Calu3 (cell line): ENCODE measurements around the gene DAPK2. TPM values are rescaled to one million over a fixed set of nuclear protein-coding genes. Genes with fewer than 3 reads are reported as not detected.

Source experiments
- BruUV-seq: library from RNA; stranded (reverse); fragments of 400-500 nt; replicated peaks from 2 replicates; lab custom pipeline; 2021; lab: Mats Ljungman, UMichigan
- CTCF ChIA-PET: fragments of 300-600 bp; sonication (Branson Sonifier 250); formaldehyde crosslinking; loops from one replicate; lab custom pipeline; 2022; ENCODE audit warnings: antibody characterized with exemption; lab: Charles Lee
- DNase-seq: peaks from one replicate; pipeline ENCODE4 v3.0.0; 2022
- H3K27ac Mint-ChIP-seq: one replicate; pipeline ENCODE4 v1.8.0; 2022; ENCODE audit warnings: mixed read lengths; ENCODE audit not compliant: unreplicated experiment
- H3K27me3 Mint-ChIP-seq: one replicate; pipeline ENCODE4 v1.8.0; 2022; ENCODE audit warnings: mixed read lengths; ENCODE audit not compliant: unreplicated experiment
- H3K36me3 Mint-ChIP-seq: one replicate; pipeline ENCODE4 v1.8.0; 2022; ENCODE audit warnings: mild to moderate bottlenecking, moderate library complexity, mixed read lengths; ENCODE audit not compliant: insufficient read depth, unreplicated experiment
- H3K4me1 Mint-ChIP-seq: one replicate; pipeline ENCODE4 v1.8.0; 2022; ENCODE audit warnings: mild to moderate bottlenecking, low read depth, mixed read lengths; ENCODE audit not compliant: unreplicated experiment
- H3K4me3 Mint-ChIP-seq: one replicate; pipeline ENCODE4 v1.8.0; 2022; ENCODE audit warnings: mild to moderate bottlenecking, low read depth, moderate library complexity, mixed read lengths; ENCODE audit not compliant: unreplicated experiment
- H3K9me3 Mint-ChIP-seq: one replicate; pipeline ENCODE4 v1.8.0; 2022; ENCODE audit warnings: low read depth, mixed read lengths; ENCODE audit not compliant: unreplicated experiment
- intact Hi-C: fragments of 100-400 bp; cut with micrococcal nuclease; formaldehyde crosslinking; loops from one replicate; pipeline ENCODE4 v1.10.0; 2022; ENCODE audit not compliant: unreplicated experiment
- microRNA-seq: library from miRNA; unstranded; fragments of <30 nt; microRNA quantifications from one replicate; pipeline ENCODE4 v1.2.0, GENCODE V29; 2022
- total RNA-seq: library from RNA; stranded (reverse); gene quantifications from 2 replicates; pipeline ENCODE4 v1.2.3, GENCODE V29; 2022
- TF ChIP-seq, protein P1 (sequence below): fragments of 200-600 bp; IDR thresholded peaks from one replicate; pipeline ENCODE4 v1.8.0; 2022; ENCODE audit warnings: antibody characterized with exemption; ENCODE audit not compliant: unreplicated experiment

Gene DAPK2
- total RNA-seq, 1 experiment from 2014 or later = 1.1 TPM

DNA sequence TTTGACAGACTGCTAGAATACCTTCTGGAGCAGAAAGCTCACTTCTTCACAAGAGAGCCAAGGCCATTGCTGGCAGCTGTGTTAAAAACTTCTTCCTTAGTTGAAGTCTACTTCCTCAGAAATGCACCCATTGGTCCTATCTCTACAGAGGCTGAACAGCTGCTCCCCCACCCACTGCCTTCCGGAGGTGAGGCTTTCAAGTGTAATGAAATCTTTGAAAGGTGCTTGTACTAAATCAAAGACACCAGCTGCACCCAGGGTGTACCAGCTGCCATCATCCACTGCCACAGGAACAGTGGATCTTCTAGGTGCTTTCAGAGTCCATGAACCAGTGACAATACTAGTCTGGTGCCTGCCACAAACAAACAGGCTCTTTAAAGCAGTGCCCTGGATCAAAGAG is 186.1 kb downstream of the DAPK2 start:
- CTCF ChIA-PET = interaction anchor here (0.6 to 0.9 kb wide), 3 partner anchors 10 to 1934 kb away, joined by 3 to 7 read pairs (median 3); no protein-coding TSS in a partner anchor
- H3K27me3 Mint-ChIP-seq = peaks cover 19% of the 10 kb centered on the region

DNA sequence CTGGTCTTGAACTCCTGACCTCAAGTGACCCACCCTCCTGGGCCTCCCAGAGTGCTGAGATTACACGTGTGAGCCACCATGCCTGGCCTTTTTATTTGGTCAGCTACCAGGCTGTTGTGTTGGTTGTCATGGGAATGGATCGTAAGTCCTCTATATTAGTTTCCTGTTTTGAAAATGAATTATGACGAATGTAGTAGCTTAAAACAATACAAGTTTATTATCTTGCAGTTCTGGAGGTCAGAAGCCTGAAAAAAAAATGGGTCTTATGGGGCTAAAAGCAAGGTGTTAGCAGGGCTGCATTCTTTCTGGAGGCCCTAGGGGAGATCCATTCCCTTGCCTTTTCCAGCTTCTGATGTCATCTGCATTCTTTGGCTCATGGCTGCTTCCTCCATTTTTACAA is 187.4 kb downstream of the DAPK2 start:
- peaks cover 18% of the 10 kb centered on the region for H3K27me3 Mint-ChIP-seq
- H3K9me3 Mint-ChIP-seq = no peaks in the 10 kb centered on the region
- no peak overlapping the region for H3K27ac Mint-ChIP-seq
- H3K4me1 Mint-ChIP-seq = no peaks in the 10 kb centered on the region
- TF ChIP-seq, protein P1, sequence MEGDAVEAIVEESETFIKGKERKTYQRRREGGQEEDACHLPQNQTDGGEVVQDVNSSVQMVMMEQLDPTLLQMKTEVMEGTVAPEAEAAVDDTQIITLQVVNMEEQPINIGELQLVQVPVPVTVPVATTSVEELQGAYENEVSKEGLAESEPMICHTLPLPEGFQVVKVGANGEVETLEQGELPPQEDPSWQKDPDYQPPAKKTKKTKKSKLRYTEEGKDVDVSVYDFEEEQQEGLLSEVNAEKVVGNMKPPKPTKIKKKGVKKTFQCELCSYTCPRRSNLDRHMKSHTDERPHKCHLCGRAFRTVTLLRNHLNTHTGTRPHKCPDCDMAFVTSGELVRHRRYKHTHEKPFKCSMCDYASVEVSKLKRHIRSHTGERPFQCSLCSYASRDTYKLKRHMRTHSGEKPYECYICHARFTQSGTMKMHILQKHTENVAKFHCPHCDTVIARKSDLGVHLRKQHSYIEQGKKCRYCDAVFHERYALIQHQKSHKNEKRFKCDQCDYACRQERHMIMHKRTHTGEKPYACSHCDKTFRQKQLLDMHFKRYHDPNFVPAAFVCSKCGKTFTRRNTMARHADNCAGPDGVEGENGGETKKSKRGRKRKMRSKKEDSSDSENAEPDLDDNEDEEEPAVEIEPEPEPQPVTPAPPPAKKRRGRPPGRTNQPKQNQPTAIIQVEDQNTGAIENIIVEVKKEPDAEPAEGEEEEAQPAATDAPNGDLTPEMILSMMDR = no peak
- CTCF ChIA-PET = interaction anchor here (1.5 kb wide), 1 partner anchor 12 kb away, joined by 4 read pairs; no protein-coding TSS in a partner anchor
- BruUV-seq = no TSS peak
- intact Hi-C loops = no loop called here
- DNase-seq = peak; percentile 13
- H3K36me3 Mint-ChIP-seq = no peaks in the 10 kb centered on the region
- no peak overlapping the region for H3K4me3 Mint-ChIP-seq

More for the DNA sequence above, 186.1 kb downstream of the DAPK2 start:
- Mint-ChIP-seq H3K36me3 (no peaks in the 10 kb centered on the region), H3K4me1 (no peaks in the 10 kb centered on the region), H3K27ac (no peak overlapping the region), H3K9me3 (no peaks in the 10 kb centered on the region), H3K4me3 (no peak overlapping the region)
- BruUV-seq = no TSS peak
- TF ChIP-seq, protein P1 = no peak
- no peak for DNase-seq
- intact Hi-C loops = no loop called here

DNA sequence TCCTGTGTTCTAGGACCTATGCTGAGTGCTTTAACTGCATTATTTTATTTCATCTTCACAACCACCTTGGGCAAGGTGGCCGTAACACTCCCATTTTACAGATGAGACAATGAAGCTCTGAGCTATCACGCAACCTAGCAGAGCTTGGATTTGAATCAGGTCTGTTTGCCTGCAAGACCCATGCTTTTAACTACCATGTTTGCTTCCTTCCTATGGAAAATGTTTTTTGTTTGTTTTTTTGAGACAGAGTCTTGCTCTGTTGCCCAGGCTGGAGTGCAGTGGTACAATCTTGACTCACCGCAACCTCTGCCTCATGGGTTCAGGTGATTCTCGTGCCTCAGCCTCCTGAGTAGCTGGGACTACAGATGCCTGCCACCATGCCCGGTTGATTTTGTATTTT is 187.8 kb downstream of the DAPK2 start:
- no peak overlapping the region for H3K27ac Mint-ChIP-seq
- no peaks in the 10 kb centered on the region for H3K9me3 Mint-ChIP-seq
- TF ChIP-seq, protein P1 = no peak
- H3K4me3 Mint-ChIP-seq = no peak overlapping the region
- no peak for DNase-seq
- no TSS peak for BruUV-seq
- peaks cover 13% of the 10 kb centered on the region for H3K27me3 Mint-ChIP-seq
- no peaks in the 10 kb centered on the region for H3K36me3 Mint-ChIP-seq
- CTCF ChIA-PET = interaction anchor here (1.5 kb wide), 1 partner anchor 12 kb away, joined by 4 read pairs; no protein-coding TSS in a partner anchor
- intact Hi-C loops = no loop called here
- H3K4me1 Mint-ChIP-seq = no peaks in the 10 kb centered on the region

DNA sequence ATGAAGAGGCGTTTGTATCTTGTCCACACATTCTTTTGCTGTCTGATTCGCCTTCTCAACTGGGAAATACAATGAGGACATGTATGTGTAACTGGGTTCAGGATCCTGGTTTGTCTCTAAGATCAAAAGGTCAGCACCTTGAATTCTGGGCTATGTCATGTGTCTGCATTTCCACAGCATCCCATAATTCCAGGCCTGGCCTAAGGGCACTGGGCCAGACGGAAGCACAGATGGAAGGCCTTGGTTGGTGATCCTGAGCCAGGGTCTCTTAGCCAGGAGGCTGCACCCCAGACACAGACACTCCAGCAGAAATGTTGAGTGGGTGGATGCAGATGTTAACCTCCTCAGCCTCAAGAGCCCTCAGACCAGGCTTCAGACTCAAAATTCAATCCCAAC is 188.8 kb downstream of the DAPK2 start:
- no peaks in the 10 kb centered on the region for H3K4me1 Mint-ChIP-seq
- no peaks in the 10 kb centered on the region for H3K36me3 Mint-ChIP-seq
- CTCF ChIA-PET = no interaction called here
- H3K27ac Mint-ChIP-seq = no peak overlapping the region
- H3K27me3 Mint-ChIP-seq = peaks cover 4% of the 10 kb centered on the region
- DNase-seq = no peak
- no peaks in the 10 kb centered on the region for H3K9me3 Mint-ChIP-seq
- BruUV-seq = no TSS peak
- no peak overlapping the region for H3K4me3 Mint-ChIP-seq
- TF ChIP-seq, protein P1 = no peak
- intact Hi-C loops = no loop called here

Small RNA genes within 50 kb of the gene (microRNA-seq; reads per million reads assigned to microRNA genes)
- gene MIR422A = not detected

Other genes with a start within 250 kb of the DAPK2 start
- gene HERC1, start 212.5 kb downstream of the DAPK2 start, total RNA-seq = 50.6 and 52.1 TPM in 2 replicates
- gene CIAO2A, start 47.4 kb upstream of the DAPK2 start, total RNA-seq = 73.2 and 86.0 TPM in 2 replicates
- gene SNX1, start 49.5 kb upstream of the DAPK2 start, total RNA-seq = 108 and 119 TPM in 2 replicates
- gene SNX22, start 105.2 kb upstream of the DAPK2 start, total RNA-seq = 1.3 and 1.6 TPM in 2 replicates
- gene PPIB, start 116.5 kb upstream of the DAPK2 start, total RNA-seq = 682 and 690 TPM in 2 replicates